ENCODE measurements around the gene KATNA1. TPM values are rescaled to one million over a fixed set of nuclear protein-coding genes. Genes with fewer than 3 reads are reported as not detected.

Gene KATNA1
- total and polyA plus RNA-seq, 2 experiments from 2014 or later, result 19.1 to 21.4 TPM

DNA sequence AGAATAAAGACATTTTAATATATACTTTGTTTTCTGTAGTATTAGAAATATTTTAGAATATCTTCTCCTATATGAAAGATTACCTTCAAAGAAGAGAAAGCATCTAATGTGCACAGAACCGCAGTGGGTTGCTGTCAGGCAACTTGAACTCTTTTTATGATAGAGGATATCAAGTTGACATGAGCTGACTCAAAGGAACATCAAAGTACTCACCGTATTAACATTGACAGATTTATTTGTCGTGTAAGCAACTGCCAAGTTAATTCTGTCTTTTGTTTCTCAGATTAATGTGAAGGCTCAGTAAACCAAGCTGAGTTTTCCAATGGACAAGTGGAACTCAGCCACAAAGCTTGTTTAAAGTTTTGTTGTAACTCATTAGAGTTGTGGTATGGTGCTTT, 84.6 kb downstream of the KATNA1 start (continued):
- TF ChIP-seq, protein P1, sequence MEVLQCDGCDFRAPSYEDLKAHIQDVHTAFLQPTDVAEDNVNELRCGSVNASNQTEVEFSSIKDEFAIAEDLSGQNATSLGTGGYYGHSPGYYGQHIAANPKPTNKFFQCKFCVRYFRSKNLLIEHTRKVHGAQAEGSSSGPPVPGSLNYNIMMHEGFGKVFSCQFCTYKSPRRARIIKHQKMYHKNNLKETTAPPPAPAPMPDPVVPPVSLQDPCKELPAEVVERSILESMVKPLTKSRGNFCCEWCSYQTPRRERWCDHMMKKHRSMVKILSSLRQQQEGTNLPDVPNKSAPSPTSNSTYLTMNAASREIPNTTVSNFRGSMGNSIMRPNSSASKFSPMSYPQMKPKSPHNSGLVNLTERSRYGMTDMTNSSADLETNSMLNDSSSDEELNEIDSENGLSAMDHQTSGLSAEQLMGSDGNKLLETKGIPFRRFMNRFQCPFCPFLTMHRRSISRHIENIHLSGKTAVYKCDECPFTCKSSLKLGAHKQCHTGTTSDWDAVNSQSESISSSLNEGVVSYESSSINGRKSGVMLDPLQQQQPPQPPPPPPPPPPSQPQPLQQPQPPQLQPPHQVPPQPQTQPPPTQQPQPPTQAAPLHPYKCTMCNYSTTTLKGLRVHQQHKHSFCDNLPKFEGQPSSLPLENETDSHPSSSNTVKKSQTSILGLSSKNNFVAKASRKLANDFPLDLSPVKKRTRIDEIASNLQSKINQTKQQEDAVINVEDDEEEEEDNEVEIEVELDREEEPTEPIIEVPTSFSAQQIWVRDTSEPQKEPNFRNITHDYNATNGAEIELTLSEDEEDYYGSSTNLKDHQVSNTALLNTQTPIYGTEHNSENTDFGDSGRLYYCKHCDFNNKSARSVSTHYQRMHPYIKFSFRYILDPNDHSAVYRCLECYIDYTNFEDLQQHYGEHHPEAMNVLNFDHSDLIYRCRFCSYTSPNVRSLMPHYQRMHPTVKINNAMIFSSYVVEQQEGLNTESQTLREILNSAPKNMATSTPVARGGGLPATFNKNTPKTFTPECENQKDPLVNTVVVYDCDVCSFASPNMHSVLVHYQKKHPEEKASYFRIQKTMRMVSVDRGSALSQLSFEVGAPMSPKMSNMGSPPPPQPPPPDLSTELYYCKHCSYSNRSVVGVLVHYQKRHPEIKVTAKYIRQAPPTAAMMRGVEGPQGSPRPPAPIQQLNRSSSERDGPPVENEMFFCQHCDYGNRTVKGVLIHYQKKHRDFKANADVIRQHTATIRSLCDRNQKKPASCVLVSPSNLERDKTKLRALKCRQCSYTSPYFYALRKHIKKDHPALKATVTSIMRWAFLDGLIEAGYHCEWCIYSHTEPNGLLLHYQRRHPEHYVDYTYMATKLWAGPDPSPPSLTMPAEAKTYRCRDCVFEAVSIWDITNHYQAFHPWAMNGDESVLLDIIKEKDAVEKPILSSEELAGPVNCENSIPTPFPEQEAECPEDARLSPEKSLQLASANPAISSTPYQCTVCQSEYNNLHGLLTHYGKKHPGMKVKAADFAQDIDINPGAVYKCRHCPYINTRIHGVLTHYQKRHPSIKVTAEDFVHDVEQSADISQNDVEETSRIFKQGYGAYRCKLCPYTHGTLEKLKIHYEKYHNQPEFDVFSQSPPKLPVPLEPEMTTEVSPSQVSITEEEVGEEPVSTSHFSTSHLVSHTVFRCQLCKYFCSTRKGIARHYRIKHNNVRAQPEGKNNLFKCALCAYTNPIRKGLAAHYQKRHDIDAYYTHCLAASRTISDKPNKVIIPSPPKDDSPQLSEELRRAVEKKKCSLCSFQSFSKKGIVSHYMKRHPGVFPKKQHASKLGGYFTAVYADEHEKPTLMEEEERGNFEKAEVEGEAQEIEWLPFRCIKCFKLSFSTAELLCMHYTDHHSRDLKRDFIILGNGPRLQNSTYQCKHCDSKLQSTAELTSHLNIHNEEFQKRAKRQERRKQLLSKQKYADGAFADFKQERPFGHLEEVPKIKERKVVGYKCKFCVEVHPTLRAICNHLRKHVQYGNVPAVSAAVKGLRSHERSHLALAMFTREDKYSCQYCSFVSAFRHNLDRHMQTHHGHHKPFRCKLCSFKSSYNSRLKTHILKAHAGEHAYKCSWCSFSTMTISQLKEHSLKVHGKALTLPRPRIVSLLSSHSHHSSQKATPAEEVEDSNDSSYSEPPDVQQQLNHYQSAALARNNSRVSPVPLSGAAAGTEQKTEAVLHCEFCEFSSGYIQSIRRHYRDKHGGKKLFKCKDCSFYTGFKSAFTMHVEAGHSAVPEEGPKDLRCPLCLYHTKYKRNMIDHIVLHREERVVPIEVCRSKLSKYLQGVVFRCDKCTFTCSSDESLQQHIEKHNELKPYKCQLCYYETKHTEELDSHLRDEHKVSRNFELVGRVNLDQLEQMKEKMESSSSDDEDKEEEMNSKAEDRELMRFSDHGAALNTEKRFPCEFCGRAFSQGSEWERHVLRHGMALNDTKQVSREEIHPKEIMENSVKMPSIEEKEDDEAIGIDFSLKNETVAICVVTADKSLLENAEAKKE (CRISPR knock-in tag; IDR thresholded peaks at IDR 0.05), result no peak

DNA sequence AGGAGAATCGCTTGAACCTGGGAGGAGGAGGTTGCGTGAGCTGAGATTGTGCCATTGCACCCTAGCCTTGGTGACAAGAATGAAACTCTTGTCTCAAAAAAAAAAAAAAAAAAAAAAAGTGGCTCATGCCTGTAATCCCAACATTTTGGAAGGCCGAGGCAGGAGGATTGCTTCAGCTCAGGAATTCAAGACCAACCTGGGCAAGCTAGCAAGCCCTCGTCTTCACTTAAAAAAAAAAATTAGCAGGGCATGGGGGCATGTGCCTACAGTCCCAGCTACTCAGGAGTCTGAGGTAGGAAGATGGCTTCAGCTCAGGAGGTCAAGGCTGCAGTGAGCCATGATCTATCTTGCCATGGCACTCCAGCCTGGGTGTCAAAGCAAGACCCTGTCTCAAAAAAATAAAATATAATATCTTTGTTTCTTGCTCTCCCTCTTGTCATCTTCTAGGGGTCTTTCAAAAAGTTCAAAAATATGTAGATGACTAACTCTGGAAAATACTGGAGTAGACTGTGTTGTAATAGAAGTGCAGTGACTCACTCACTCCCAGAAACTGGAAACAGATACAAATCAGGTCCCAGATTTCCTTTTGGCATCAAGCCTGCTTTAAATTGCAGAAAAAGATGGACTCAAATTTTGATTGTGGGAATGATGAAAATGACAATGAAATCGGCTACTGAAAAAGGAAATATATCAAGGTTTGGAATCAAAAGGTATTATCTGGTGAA, 85.1 kb downstream of the KATNA1 start:
- DNase-seq (ENCODE audit: low spot score) (no peak), ATAC-seq (no peak)
- H3K27ac Mint-ChIP-seq, result no peak overlapping the region
- no peaks in the 10 kb centered on the region for H3K36me3 Mint-ChIP-seq (ENCODE audit: low read depth)
- H3K4me1 Mint-ChIP-seq, result peaks cover 10% of the 10 kb centered on the region; the same call in 2 of the 3 replicates
- H3K27ac ChIP-seq (ENCODE audit: low read depth), result no peak overlapping the region
- TF ChIP-seq, protein P2, sequence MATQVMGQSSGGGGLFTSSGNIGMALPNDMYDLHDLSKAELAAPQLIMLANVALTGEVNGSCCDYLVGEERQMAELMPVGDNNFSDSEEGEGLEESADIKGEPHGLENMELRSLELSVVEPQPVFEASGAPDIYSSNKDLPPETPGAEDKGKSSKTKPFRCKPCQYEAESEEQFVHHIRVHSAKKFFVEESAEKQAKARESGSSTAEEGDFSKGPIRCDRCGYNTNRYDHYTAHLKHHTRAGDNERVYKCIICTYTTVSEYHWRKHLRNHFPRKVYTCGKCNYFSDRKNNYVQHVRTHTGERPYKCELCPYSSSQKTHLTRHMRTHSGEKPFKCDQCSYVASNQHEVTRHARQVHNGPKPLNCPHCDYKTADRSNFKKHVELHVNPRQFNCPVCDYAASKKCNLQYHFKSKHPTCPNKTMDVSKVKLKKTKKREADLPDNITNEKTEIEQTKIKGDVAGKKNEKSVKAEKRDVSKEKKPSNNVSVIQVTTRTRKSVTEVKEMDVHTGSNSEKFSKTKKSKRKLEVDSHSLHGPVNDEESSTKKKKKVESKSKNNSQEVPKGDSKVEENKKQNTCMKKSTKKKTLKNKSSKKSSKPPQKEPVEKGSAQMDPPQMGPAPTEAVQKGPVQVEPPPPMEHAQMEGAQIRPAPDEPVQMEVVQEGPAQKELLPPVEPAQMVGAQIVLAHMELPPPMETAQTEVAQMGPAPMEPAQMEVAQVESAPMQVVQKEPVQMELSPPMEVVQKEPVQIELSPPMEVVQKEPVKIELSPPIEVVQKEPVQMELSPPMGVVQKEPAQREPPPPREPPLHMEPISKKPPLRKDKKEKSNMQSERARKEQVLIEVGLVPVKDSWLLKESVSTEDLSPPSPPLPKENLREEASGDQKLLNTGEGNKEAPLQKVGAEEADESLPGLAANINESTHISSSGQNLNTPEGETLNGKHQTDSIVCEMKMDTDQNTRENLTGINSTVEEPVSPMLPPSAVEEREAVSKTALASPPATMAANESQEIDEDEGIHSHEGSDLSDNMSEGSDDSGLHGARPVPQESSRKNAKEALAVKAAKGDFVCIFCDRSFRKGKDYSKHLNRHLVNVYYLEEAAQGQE (IDR thresholded peaks at IDR 0.05; ENCODE audit: unreplicated experiment), result no peak
- TF ChIP-seq NANOG (IDR thresholded peaks at IDR 0.05; ENCODE audit: borderline replicate concordance), result no peak
- TF ChIP-seq, protein P3, sequence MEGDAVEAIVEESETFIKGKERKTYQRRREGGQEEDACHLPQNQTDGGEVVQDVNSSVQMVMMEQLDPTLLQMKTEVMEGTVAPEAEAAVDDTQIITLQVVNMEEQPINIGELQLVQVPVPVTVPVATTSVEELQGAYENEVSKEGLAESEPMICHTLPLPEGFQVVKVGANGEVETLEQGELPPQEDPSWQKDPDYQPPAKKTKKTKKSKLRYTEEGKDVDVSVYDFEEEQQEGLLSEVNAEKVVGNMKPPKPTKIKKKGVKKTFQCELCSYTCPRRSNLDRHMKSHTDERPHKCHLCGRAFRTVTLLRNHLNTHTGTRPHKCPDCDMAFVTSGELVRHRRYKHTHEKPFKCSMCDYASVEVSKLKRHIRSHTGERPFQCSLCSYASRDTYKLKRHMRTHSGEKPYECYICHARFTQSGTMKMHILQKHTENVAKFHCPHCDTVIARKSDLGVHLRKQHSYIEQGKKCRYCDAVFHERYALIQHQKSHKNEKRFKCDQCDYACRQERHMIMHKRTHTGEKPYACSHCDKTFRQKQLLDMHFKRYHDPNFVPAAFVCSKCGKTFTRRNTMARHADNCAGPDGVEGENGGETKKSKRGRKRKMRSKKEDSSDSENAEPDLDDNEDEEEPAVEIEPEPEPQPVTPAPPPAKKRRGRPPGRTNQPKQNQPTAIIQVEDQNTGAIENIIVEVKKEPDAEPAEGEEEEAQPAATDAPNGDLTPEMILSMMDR (conservative IDR thresholded peaks at IDR 0.05; ENCODE audit: low read depth in 2 of 2), result no peak
- no peak for TF ChIP-seq JUNB (IDR thresholded peaks at IDR 0.05; ENCODE audit: unreplicated experiment)
- no peak for TF ChIP-seq EZH2 (IDR thresholded peaks at IDR 0.05; ENCODE audit: low read depth, unreplicated experiment)
- TF ChIP-seq STAT1 (IDR thresholded peaks at IDR 0.05; ENCODE audit: unreplicated experiment), result no peak
- no peak for TF ChIP-seq ZNF114 (CRISPR knock-in tag; IDR thresholded peaks at IDR 0.05)
- H3K4me1 ChIP-seq (ENCODE audit: insufficient read depth), result peaks cover 16% of the 10 kb centered on the region
- no peaks in the 10 kb centered on the region for H3K9me3 Mint-ChIP-seq
- H2AFZ ChIP-seq, result no peak overlapping the region
- no peak overlapping the region for H3K4me2 ChIP-seq
- H3K9me2 ChIP-seq (ENCODE audit: insufficient read depth), result no peaks in the 10 kb centered on the region
- H3K27me3 ChIP-seq (ENCODE audit: insufficient read depth), result no peaks in the 10 kb centered on the region
- H3K4me3 Mint-ChIP-seq, result no peak overlapping the region
- peaks cover 12% of the 10 kb centered on the region; the same call in 1 of the 2 replicates for H3F3A ChIP-seq (replicated peaks; ENCODE audit: low read depth)
- H3K79me2 ChIP-seq (replicated peaks; ENCODE audit: insufficient read depth), result peaks cover 15% of the 10 kb centered on the region
- H3K4me3 ChIP-seq, result no peak overlapping the region
- peaks cover 14% of the 10 kb centered on the region for H4K20me1 ChIP-seq (replicated peaks; ENCODE audit: insufficient read depth)
- peaks cover 11% of the 10 kb centered on the region for H3K27me3 Mint-ChIP-seq (ENCODE audit: insufficient read depth, low read depth, poor library complexity)
- H3K36me3 ChIP-seq (ENCODE audit: insufficient read depth), result no peaks in the 10 kb centered on the region; the same call in 1 of the 2 replicates
